Peyer's patch (tissue), 4 donors: Measurements from ENCODE around the gene TCAIM.

Experiments
- CTCF ChIP-seq, 6 experiments: fragments of 450-650 bp in 4 of 6; fragments of 200-600 bp in 2 of 6; sonication (generic) in 1 of 6; IDR thresholded peaks; one replicate each; pipeline ENCODE4 v1.5.1; 2017 to 2019; ENCODE audit warnings: antibody characterized with exemption in 6 of 6, mild to moderate bottlenecking in 3 of 6, moderate library complexity in 1 of 6
- POLR2A ChIP-seq, 2 donors: fragments of 450-650 bp; IDR thresholded peaks; one replicate each; pipeline ENCODE4 v1.5.1; 2017; ENCODE audit warnings: antibody characterized with exemption in 2 of 2, mild to moderate bottlenecking in 2 of 2, moderate library complexity in 2 of 2

- no peak for TF ChIP-seq CTCF (IDR thresholded peaks at IDR 0.05)
- TF ChIP-seq POLR2A (IDR thresholded peaks at IDR 0.05), result no peak
Measured at GRCh38 chr3:44348993-44349392, 10.4 kb downstream of the TCAIM start.
